HCT116 (cell line): ENCODE results near the gene CFAP46.

Experiments used
- CEBPB ChIP-seq: IDR thresholded peaks from 2 replicates; pipeline ENCODE4 v1.6.1; 2012; ENCODE audit warnings: low read depth
- ELF1 ChIP-seq: IDR thresholded peaks from 2 replicates; pipeline ENCODE4 v1.6.1; 2012; ENCODE audit warnings: low read depth, borderline replicate concordance
- POLR2A ChIP-seq: IDR thresholded peaks from 2 replicates; pipeline ENCODE4 v1.7.0; 2011; ENCODE audit warnings: borderline replicate concordance; ENCODE audit not compliant: insufficient read depth, insufficient read length; ENCODE audit errors: extremely low read depth
- TF ChIP-seq, protein P1 (sequence below), 3 experiments: fragments of 200-600 bp in 1 of 3; sonication (generic) in 1 of 3; IDR thresholded peaks in 2 of 3; conservative IDR thresholded peaks in 1 of 3; 2 replicates each; pipeline ENCODE4 v1.5.1; 2012 to 2017; ENCODE audit warnings: low read depth in 2 of 3, low read length in 2 of 3, antibody characterized with exemption in 1 of 3, borderline replicate concordance in 1 of 3, control low read depth in 1 of 3, mild to moderate bottlenecking in 1 of 3, mixed read lengths in 1 of 3, mixed run types in 1 of 3, moderate library complexity in 1 of 3; ENCODE audit not compliant: insufficient read depth in 1 of 3

DNA sequence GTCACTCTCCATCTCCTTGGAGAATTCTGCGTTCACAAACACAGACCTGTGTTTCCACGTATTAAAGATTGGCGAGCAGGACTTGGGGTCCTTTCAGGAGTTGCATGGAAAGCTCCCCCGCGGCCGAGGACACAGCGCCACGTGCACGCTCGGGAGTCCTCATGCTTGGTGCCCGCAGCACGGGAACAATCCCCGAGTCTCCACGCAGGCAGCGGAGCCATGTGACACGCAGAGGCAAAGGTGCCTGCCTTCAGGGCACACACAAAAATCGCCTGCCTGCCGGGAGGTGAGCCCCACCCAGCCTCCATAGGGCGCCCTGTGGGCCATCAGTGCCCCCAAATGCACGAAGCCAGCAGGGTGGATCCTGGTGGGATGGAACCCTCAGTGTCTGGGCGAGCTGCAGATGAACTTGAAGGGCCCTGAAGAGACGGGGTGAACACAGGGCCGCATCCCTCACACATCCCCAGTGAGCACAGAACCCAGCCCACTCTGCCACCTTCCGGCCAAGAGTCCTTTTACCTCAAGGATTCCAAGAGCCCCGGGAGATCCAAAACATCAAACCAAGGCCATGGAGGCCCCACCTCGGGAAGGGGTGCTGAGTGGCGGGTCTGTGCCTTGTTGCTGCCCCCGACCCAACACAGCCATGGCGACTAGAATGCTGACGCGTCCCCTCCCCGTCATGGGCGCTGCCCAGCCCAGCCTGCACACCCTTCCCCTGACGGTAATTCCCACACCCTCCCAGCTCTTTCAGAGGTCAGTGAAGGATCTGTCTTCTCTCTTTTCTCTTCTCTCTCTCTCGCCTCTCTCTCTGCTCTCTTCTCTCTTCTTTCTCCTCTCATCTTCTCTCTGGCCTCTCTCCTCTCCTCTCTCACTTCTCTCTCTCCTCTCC lies 55.9 kb downstream of the CFAP46 start:
- TF ChIP-seq POLR2A (no peak), CEBPB (no peak), ELF1 (no peak)
- TF ChIP-seq, protein P1, sequence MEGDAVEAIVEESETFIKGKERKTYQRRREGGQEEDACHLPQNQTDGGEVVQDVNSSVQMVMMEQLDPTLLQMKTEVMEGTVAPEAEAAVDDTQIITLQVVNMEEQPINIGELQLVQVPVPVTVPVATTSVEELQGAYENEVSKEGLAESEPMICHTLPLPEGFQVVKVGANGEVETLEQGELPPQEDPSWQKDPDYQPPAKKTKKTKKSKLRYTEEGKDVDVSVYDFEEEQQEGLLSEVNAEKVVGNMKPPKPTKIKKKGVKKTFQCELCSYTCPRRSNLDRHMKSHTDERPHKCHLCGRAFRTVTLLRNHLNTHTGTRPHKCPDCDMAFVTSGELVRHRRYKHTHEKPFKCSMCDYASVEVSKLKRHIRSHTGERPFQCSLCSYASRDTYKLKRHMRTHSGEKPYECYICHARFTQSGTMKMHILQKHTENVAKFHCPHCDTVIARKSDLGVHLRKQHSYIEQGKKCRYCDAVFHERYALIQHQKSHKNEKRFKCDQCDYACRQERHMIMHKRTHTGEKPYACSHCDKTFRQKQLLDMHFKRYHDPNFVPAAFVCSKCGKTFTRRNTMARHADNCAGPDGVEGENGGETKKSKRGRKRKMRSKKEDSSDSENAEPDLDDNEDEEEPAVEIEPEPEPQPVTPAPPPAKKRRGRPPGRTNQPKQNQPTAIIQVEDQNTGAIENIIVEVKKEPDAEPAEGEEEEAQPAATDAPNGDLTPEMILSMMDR (IDR thresholded peaks at IDR 0.05 in 2 of 3, conservative IDR thresholded peaks at IDR 0.05 in 1 of 3; ENCODE audit: borderline replicate concordance in 1 of 3, insufficient read depth in 1 of 3, low read depth in 2 of 3, low read length in 2 of 3), result no peak
